Measurements from ENCODE around the gene ACAT2.

The ACAT2 gene

DNA sequence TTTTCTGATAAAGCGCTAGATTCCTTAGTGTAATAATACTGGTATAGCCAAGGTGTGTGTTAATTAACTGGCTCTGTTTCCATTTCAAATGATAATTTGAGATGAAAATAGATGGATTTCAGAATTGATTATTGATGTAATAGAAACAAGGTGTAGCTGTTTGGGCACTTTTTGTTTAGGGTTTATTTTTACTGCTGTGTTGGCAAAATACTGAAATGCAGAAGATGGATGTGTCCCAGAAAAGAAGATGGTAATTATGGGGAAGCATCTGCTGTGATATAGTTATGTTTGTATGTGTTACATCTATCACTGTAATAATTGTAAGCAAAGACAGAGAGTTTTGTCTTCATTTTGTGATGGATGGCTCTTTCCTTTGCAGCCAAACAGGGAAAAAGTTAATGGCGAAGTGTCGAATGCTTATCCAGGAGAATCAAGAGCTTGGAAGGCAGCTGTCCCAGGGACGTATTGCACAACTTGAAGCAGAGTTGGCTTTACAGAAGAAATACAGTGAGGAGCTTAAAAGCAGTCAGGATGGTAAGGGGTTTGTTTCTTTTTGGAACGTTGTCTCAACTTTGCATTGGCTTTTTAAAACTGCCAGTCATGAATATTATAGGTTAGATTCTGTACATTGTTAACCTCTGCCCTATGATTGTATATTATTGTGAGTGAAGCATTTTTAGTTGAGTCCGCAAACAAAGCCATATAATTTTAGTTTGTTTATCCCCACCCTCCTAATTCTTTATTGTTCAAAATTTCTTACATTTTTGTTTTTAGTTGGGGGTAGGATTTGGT lies 8.6 kb upstream of the ACAT2 start:
- Histone ChIP-seq H3K4me3 (no peak overlapping the region), H3K27ac (no peak overlapping the region)
- TF ChIP-seq, protein P1, sequence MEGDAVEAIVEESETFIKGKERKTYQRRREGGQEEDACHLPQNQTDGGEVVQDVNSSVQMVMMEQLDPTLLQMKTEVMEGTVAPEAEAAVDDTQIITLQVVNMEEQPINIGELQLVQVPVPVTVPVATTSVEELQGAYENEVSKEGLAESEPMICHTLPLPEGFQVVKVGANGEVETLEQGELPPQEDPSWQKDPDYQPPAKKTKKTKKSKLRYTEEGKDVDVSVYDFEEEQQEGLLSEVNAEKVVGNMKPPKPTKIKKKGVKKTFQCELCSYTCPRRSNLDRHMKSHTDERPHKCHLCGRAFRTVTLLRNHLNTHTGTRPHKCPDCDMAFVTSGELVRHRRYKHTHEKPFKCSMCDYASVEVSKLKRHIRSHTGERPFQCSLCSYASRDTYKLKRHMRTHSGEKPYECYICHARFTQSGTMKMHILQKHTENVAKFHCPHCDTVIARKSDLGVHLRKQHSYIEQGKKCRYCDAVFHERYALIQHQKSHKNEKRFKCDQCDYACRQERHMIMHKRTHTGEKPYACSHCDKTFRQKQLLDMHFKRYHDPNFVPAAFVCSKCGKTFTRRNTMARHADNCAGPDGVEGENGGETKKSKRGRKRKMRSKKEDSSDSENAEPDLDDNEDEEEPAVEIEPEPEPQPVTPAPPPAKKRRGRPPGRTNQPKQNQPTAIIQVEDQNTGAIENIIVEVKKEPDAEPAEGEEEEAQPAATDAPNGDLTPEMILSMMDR (IDR thresholded peaks at IDR 0.05) = no peak
- DNase-seq (ENCODE audit: low spot score) = no peak

DNA sequence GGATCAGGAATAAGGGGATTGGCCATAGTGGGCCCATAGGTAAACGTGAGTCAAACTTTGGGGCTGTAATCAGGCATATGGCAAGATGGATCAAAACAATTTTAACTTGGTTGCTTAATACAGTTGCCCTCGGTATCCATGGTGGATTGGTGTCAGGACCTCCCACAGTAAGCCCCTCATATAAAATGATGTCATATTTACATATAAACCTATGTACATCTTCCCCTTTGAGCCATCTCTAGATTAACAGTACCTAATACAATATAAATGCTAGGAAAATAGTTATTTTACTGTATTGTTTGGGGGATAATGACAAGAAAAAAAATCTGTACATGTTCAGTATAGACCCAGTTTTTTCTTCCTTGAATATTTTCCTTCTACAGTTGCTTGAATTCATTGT lies 7.4 kb upstream of the ACAT2 start:
- no peak for DNase-seq (ENCODE audit: low spot score)
- H3K4me3 ChIP-seq = no peak overlapping the region
- H3K27ac ChIP-seq = no peak overlapping the region
- TF ChIP-seq, protein P1 (IDR thresholded peaks at IDR 0.05) = no peak

DNA sequence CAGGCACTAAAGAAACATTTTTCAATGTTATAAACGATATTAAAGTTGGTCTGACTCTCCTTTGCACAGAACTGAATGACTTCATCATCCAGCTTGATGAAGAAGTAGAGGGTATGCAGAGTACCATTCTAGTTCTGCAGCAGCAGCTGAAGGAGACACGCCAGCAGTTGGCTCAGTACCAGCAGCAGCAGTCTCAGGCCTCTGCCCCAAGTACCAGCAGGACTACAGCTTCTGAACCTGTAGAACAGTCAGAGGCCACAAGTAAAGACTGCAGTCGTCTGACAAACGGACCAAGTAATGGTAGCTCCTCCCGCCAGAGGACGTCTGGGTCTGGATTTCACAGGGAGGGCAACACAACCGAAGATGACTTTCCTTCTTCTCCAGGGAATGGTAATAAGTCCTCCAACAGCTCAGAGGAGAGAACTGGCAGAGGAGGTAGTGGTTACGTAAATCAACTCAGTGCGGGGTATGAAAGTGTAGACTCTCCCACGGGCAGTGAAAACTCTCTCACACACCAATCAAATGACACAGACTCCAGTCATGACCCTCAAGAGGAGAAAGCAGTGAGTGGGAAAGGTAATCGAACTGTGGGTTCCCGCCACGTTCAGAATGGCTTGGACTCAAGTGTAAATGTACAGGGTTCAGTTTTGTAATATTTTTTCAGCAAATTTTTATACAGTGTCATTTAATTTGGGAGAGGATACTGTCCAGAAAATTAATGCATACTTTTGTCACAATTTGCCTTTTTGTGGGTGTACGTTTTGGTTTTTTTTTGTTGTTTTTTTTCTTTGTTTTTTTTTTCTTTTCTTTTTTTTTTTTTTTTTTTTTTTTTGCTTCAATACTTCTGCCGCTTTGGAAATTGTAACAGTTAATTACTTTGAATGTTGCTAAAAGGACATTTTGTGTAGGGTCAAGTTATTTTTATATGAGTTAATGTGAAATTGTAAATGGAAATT lies 6.6 kb upstream of the ACAT2 start:
- TF ChIP-seq, protein P1 (IDR thresholded peaks at IDR 0.05) = no peak
- no peak for DNase-seq (ENCODE audit: low spot score)

DNA sequence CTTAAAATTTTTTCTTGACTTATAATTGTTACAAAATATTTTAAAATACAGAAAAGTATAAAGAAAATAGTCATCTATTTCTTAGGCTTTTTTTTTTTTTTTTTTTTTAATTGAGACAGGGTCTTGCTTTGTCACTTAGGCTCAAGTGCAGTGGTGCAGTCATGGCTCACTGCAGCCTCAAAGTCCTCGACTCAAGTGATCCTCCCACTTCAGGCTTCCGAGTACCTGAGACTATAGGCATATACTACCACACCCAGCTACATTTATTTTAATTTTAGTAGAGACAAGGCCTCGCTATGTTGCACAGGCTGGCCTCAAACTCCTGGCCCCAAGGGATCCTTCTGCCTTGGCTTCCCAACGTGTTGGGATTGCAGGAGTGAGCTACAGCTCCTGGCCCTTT lies 5.3 kb upstream of the ACAT2 start:
- TF ChIP-seq, protein P1 (IDR thresholded peaks at IDR 0.05) = no peak
- Histone ChIP-seq H3K27ac (no peak overlapping the region), H3K4me3 (no peak overlapping the region)
- no peak for DNase-seq (ENCODE audit: low spot score)

More for the DNA sequence above, 6.6 kb upstream of the ACAT2 start:
- H3K4me3 ChIP-seq = no peak overlapping the region
- H3K27ac ChIP-seq = no peak overlapping the region

DNA sequence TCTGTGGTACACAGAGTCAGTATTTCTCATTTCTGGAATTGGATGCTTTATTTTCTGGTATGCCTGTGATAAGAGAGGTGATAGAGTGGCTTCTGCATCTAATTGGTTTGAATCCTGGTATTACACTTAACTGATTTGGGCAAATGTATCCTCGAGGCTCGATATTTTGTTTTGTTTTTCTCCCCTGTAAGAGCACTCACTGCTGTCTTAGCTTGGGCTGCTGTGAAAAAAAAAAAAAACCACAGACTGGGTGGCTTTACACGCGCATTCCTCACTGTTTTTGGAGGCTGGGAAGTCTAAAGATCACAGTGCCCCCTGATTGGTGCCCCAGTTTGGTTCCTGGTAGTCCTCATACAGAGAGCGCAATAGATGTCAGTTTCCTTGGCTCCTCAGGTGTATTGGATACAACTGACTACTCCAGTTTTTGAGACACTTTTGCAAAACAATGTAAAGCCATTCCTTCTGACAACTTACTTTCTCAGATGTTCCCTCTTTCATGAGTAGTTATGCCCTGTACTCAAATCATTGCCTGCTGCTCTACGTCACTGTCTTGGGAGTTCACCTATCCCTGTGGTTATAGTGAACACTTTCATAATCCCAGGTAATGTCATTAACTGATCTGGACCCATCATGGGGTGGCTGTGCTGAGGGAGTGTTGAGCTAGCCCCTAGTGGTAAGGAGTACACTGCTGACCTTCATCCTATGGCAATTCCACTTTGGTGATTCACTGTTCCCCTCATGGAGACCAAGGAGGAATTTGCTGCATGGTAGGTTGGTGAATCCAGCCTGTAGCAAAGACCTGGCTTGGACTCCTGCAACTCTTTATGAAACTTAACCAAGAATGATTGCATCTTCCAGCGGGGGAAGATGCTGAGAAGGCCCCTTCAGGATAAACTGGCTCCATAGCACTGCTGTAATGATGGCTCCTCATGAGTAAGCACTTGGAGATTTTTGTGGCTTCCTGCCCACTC lies 3.5 kb upstream of the ACAT2 start:
- Histone ChIP-seq H3K27ac (no peak overlapping the region), H3K4me3 (no peak overlapping the region)
- no peak for DNase-seq (ENCODE audit: low spot score)
- TF ChIP-seq, protein P1 (IDR thresholded peaks at IDR 0.05) = no peak

DNA sequence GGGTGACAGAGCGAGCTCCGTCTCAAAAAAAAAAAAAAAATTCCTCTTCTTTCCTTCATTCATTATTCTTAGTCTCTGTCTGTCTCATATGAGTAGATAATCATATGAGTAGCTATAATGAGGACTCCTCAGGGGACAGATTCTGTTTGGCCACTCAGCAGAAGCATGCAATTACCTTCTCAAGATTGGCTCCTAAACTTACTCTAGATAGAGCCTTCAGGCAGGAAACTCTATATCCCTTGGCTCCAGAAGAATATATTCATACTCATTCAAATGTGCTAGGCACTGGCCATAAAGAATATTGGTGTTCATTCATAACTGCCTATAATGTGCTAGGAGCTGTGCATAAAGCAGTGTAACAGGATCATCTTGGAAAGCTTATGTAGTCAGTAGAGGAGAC lies 2.2 kb upstream of the ACAT2 start:
- DNase-seq (ENCODE audit: low spot score) = no peak
- no peak overlapping the region for H3K27ac ChIP-seq
- no peak overlapping the region for H3K4me3 ChIP-seq
- TF ChIP-seq, protein P1 (IDR thresholded peaks at IDR 0.05) = no peak

Data from coronary artery (tissue), 2 donors.